IMR-90 (cell line): ENCODE results near the gene CCDC102B. TPM values are rescaled to one million over a fixed set of nuclear protein-coding genes. Genes with fewer than 3 reads are reported as not detected.

Experiments
- ATAC-seq: fragments of 200-7000 bp; cut with Tn5 transposase; 2 replicates; pipeline ENCODE4 v1.9.1; 2020; ENCODE audit warnings: low read depth, mild to moderate bottlenecking, moderate library complexity
- BruUV-seq: library from RNA; stranded (reverse); fragments of 400-500 nt; replicated peaks from 2 replicates; lab custom pipeline; 2021; lab: Mats Ljungman, UMichigan
- CTCF ChIA-PET: fragments of 300-600 bp; formaldehyde crosslinking; extraction: SDS; loops from one replicate; lab custom pipeline; 2021; ENCODE audit warnings: antibody characterized with exemption; lab: Yijun Ruan, JAX
- POLR2A ChIA-PET: fragments of 300-600 bp; sonication (Branson Sonifier 250); formaldehyde crosslinking; loops from one replicate; lab custom pipeline; 2022; ENCODE audit warnings: antibody characterized with exemption; ENCODE audit not compliant: unreplicated experiment; lab: Charles Lee
- DNase-seq: peaks from one replicate; pipeline ENCODE4 v3.0.0; 2013
- H2AFZ ChIP-seq: replicated peaks from 2 replicates; pipeline ENCODE3; 2013; ENCODE audit warnings: low read length, mild to moderate bottlenecking; ENCODE audit not compliant: poor library complexity
- H2AK5ac ChIP-seq: 2 replicates; pipeline ENCODE4 v1.6.1; 2013; ENCODE audit warnings: low read depth, low read length, inconsistent platforms
- H2AK9ac ChIP-seq: replicated peaks from 2 replicates; pipeline ENCODE3; 2013; ENCODE audit warnings: mild to moderate bottlenecking, low read depth, low read length, moderate library complexity; ENCODE audit not compliant: poor library complexity
- H2BK120ac ChIP-seq: 2 replicates; pipeline ENCODE4 v1.6.1; 2013; ENCODE audit warnings: low read depth, low read length, inconsistent platforms
- H2BK15ac ChIP-seq: 3 replicates; pipeline ENCODE4 v1.6.1; 2013; ENCODE audit warnings: low read depth, low read length, inconsistent platforms
- H2BK20ac ChIP-seq: 2 replicates; pipeline ENCODE4 v1.6.1; 2013; ENCODE audit warnings: low read depth, mild to moderate bottlenecking, inconsistent platforms, low read length, moderate library complexity
- H2BK5ac ChIP-seq: 2 replicates; pipeline ENCODE4 v1.6.1; 2013; ENCODE audit warnings: mild to moderate bottlenecking, low read depth, low read length, inconsistent platforms; ENCODE audit not compliant: poor library complexity, severe bottlenecking
- H3K14ac ChIP-seq: replicated peaks from 2 replicates; pipeline ENCODE4 v1.6.1; 2013; ENCODE audit warnings: low read depth, low read length, inconsistent platforms
- H3K18ac ChIP-seq: 2 replicates; pipeline ENCODE4 v1.6.1; 2013; ENCODE audit warnings: low read depth, low read length, control low read depth
- H3K23ac ChIP-seq: 2 replicates; pipeline ENCODE4 v1.6.1; 2013; ENCODE audit warnings: low read depth, low read length, inconsistent platforms
- H3K27ac ChIP-seq: 2 replicates; pipeline ENCODE4 v1.5.1; 2013; ENCODE audit warnings: mild to moderate bottlenecking, control low read depth, low read length; ENCODE audit not compliant: insufficient read depth
- H3K27me3 ChIP-seq: 2 replicates; pipeline ENCODE4 v1.6.1; 2013; ENCODE audit warnings: low read length; ENCODE audit not compliant: control insufficient read depth, insufficient read depth
- H3K36me3 ChIP-seq: 2 replicates; pipeline ENCODE4 v1.6.1; 2013; ENCODE audit warnings: low read length, mixed read lengths; ENCODE audit not compliant: control insufficient read depth, insufficient read depth
- H3K4ac ChIP-seq: 2 replicates; pipeline ENCODE4 v1.6.1; 2013; ENCODE audit warnings: low read depth, low read length, inconsistent platforms
- H3K4me1 ChIP-seq: 2 replicates; pipeline ENCODE4 v1.6.1; 2013; ENCODE audit warnings: low read length, mixed read lengths; ENCODE audit not compliant: control insufficient read depth, insufficient read depth
- H3K4me2 ChIP-seq: 2 replicates; pipeline ENCODE4 v1.6.1; 2013; ENCODE audit warnings: low read depth, mild to moderate bottlenecking, control low read depth, low read length, moderate library complexity
- H3K4me3 ChIP-seq: 2 replicates; pipeline ENCODE4 v1.5.1; 2013; ENCODE audit warnings: low read depth, mild to moderate bottlenecking, control low read depth, low read length, moderate library complexity; ENCODE audit not compliant: insufficient read depth
- H3K56ac ChIP-seq: 2 replicates; pipeline ENCODE4 v1.6.1; 2013; ENCODE audit warnings: low read length, inconsistent platforms; ENCODE audit not compliant: insufficient read depth; ENCODE audit errors: extremely low read depth
- H3K79me1 ChIP-seq, 2 experiments: 2 replicates each; pipeline ENCODE4 v1.6.1; 2013; ENCODE audit warnings: low read length in 2 of 2, inconsistent platforms in 1 of 2, low read depth in 1 of 2
- H3K9ac ChIP-seq: 2 replicates; pipeline ENCODE4 v1.6.1; 2013; ENCODE audit warnings: low read depth, low read length, control low read depth
- H3K9me1 ChIP-seq: 2 replicates; pipeline ENCODE4 v1.6.1; 2013; ENCODE audit warnings: low read length, inconsistent platforms; ENCODE audit not compliant: insufficient read depth
- H3K9me3 ChIP-seq: 2 replicates; pipeline ENCODE4 v1.6.1; 2013; ENCODE audit warnings: low read length; ENCODE audit not compliant: control insufficient read depth, insufficient read depth
- H4K20me1 ChIP-seq: 2 replicates; pipeline ENCODE4 v1.6.1; 2013; ENCODE audit warnings: low read length, inconsistent platforms; ENCODE audit not compliant: insufficient read depth
- H4K5ac ChIP-seq: 2 replicates; pipeline ENCODE4 v1.6.1; 2013; ENCODE audit warnings: mild to moderate bottlenecking, low read depth, low read length, control low read depth
- H4K8ac ChIP-seq, 2 experiments: 2 replicates each; pipeline ENCODE4 v1.6.1; 2013; ENCODE audit warnings: low read depth in 2 of 2, low read length in 2 of 2, control low read depth in 1 of 2, inconsistent platforms in 1 of 2
- H4K91ac ChIP-seq: 2 replicates; pipeline ENCODE4 v1.6.1; 2013; ENCODE audit warnings: low read depth, low read length, inconsistent platforms; ENCODE audit not compliant: insufficient read depth
- BHLHE40 ChIP-seq: fragments of 150-350 bp; IDR thresholded peaks from 2 replicates; pipeline ENCODE4 v1.6.1; 2016; ENCODE audit warnings: mild to moderate bottlenecking, low read depth, low read length
- CEBPB ChIP-seq: IDR thresholded peaks from 2 replicates; pipeline ENCODE4 v1.6.1; 2012; ENCODE audit warnings: low read depth, low read length, improper control_type of control experiment
- CHD1 ChIP-seq: IDR thresholded peaks from 2 replicates; pipeline ENCODE4 v1.6.1; 2012; ENCODE audit warnings: low read depth, low read length, improper control_type of control experiment
- CTCF ChIP-seq: conservative IDR thresholded peaks from 2 replicates; pipeline ENCODE4 v1.5.1; 2012; ENCODE audit warnings: mild to moderate bottlenecking, low read depth, low read length, improper control_type of control experiment
- FOS ChIP-seq: fragments of 150-350 bp; IDR thresholded peaks from 2 replicates; pipeline ENCODE4 v1.6.1; 2016; ENCODE audit warnings: low read depth, low read length
- MAFK ChIP-seq: IDR thresholded peaks from 2 replicates; pipeline ENCODE4 v1.6.1; 2012; ENCODE audit warnings: low read depth, low read length, improper control_type of control experiment
- MAZ ChIP-seq: IDR thresholded peaks from 2 replicates; pipeline ENCODE4 v1.6.1; 2012; ENCODE audit warnings: low read depth, mild to moderate bottlenecking, low read length, improper control_type of control experiment, moderate library complexity, borderline replicate concordance
- MXI1 ChIP-seq: IDR thresholded peaks from 2 replicates; pipeline ENCODE4 v1.6.1; 2012; ENCODE audit warnings: low read depth, mild to moderate bottlenecking, low read length, moderate library complexity, borderline replicate concordance
- NFE2L2 ChIP-seq: fragments of 150-350 bp; IDR thresholded peaks from 2 replicates; pipeline ENCODE4 v1.6.1; 2016; ENCODE audit warnings: low read depth, mild to moderate bottlenecking, low read length
- POLR2A ChIP-seq: IDR thresholded peaks from 2 replicates; pipeline ENCODE4 v1.6.1; 2012; ENCODE audit warnings: mild to moderate bottlenecking, low read depth, low read length
- RAD21 ChIP-seq: IDR thresholded peaks from 2 replicates; pipeline ENCODE4 v1.6.1; 2012; ENCODE audit warnings: low read length, improper control_type of control experiment
- RCOR1 ChIP-seq: IDR thresholded peaks from 2 replicates; pipeline ENCODE4 v1.6.1; 2012; ENCODE audit warnings: mild to moderate bottlenecking, low read length, improper control_type of control experiment; ENCODE audit not compliant: insufficient replicate concordance
- RFX5 ChIP-seq: IDR thresholded peaks from 2 replicates; pipeline ENCODE4 v1.8.0; 2012; ENCODE audit warnings: low read depth, mild to moderate bottlenecking, low read length, moderate library complexity
- SMC3 ChIP-seq: fragments of 150-350 bp; IDR thresholded peaks from 2 replicates; pipeline ENCODE4 v1.6.1; 2016; ENCODE audit warnings: low read depth, mild to moderate bottlenecking, antibody characterized with exemption, low read length, moderate library complexity
- USF2 ChIP-seq: fragments of 150-350 bp; IDR thresholded peaks from 2 replicates; pipeline ENCODE4 v1.6.1; 2017; ENCODE audit warnings: mild to moderate bottlenecking, antibody characterized with exemption, low read length, low read depth
- WGBS, 2 experiments: methylation state at CpG; one replicate each; pipeline versions ENCODE4 v1.1.5 to v1.1.7; 2013; ENCODE audit warnings: missing lambda C conversion rate in 2 of 2; ENCODE audit not compliant: insufficient read length in 1 of 2; ENCODE audit errors: extremely low coverage in 2 of 2; 5-methylcytosine and 5-hydroxymethylcytosine counted together
- dilution Hi-C: fragments of 300-500 bp; cut with HindIII; formaldehyde crosslinking; loops from one replicate; pipeline ENCODE4 v1.14.3; 2018; ENCODE audit warnings: low sequenced_read_pairs; ENCODE audit not compliant: unreplicated experiment
- in situ Hi-C: fragments of 300-500 bp; cut with MboI; formaldehyde crosslinking; loops from 3 replicates; pipeline ENCODE4 v1.14.3; 2019; ENCODE audit warnings: low sequenced_read_pairs, inconsistent platforms, mixed read lengths
- intact Hi-C: fragments of 100-400 bp; cut with micrococcal nuclease; formaldehyde crosslinking; loops from 2 replicates; pipeline ENCODE4 v1.10.0; 2022
- polyA plus RNA-seq, 3 experiments: library from polyadenylated mRNA; depleted of rRNA; stranded (reverse); fragments of >200 nt; gene quantifications; 2 replicates each; pipeline ENCODE4 v1.2.3, GENCODE V29; 2012; ENCODE audit warnings: low replicate concordance in 1 of 3
- total RNA-seq: library from RNA; depleted of rRNA; stranded (reverse); fragments of >200 nt; gene quantifications from 2 replicates; pipeline ENCODE4 v1.2.3, GENCODE V29; 2012

The CCDC102B gene
- total and polyA plus RNA-seq, 2 of the 4 experiments (the other 2 are of a cell fraction) = 0.54 to 1.4 TPM

- Histone ChIP-seq H4K8ac (no peak overlapping the region), H3K27ac (no peak overlapping the region), H2AK5ac (no peak overlapping the region), H3K23ac (no peak overlapping the region), H3K79me1 (no peaks in the 10 kb centered on the region), H4K20me1 (no peaks in the 10 kb centered on the region), H2BK20ac (no peak overlapping the region), H2BK15ac (no peak overlapping the region), H3K4me1 (no peaks in the 10 kb centered on the region), H2BK120ac (no peak overlapping the region), H4K5ac (no peak overlapping the region), H3K36me3 (no peaks in the 10 kb centered on the region), H3K14ac (no peak overlapping the region), H3K56ac (no peak overlapping the region), H3K4me3 (no peak overlapping the region), H3K27me3 (no peaks in the 10 kb centered on the region), H3K9me3 (no peaks in the 10 kb centered on the region), H2BK5ac (no peak overlapping the region), H4K91ac (no peak overlapping the region), H3K9ac (no peak overlapping the region), H2AFZ (no peak overlapping the region), H3K4me2 (no peak overlapping the region), H2AK9ac (no peak overlapping the region), H3K9me1 (no peaks in the 10 kb centered on the region), H3K4ac (no peak overlapping the region), H3K18ac (no peak overlapping the region)
- in situ Hi-C loops = no loop called here
- TF ChIP-seq SMC3 (no peak), BHLHE40 (no peak), MXI1 (no peak), RAD21 (no peak), CEBPB (no peak), FOS (no peak), RFX5 (no peak), MAFK (no peak), CTCF (no peak), USF2 (no peak), MAZ (no peak), NFE2L2 (no peak), RCOR1 (no peak), CHD1 (no peak), POLR2A (no peak)
- DNase-seq (peak; percentile 13), ATAC-seq (no peak)
- intact Hi-C loops = no loop called here
- no TSS peak for BruUV-seq
- no CpG with 5 or more reads among the region's 1 CpG for WGBS, 2 experiments
- CTCF ChIA-PET = no interaction called here
- dilution Hi-C loops = no loop called here
- POLR2A ChIA-PET = no interaction called here
Observed at GRCh38 chr18:69102959-69103358, 305.1 kb downstream of the CCDC102B start.
